Testis (tissue), 3 donors: Measurements from ENCODE around the gene DGKZ. TPM values are rescaled to one million over a fixed set of nuclear protein-coding genes. Genes with fewer than 3 reads are reported as not detected.

Experiments
- DNase-seq: peaks from one replicate; pipeline ENCODE4 v3.0.0-alpha.2; 2019
- H3K27ac ChIP-seq, 2 donors: fragments of 200-600 bp; sonication (generic); one replicate each; pipeline ENCODE4 v1.5.1; 2019
- H3K27me3 ChIP-seq: fragments of 200-600 bp; sonication (generic); one replicate; pipeline ENCODE4 v1.5.1; 2019
- H3K36me3 ChIP-seq: fragments of 200-600 bp; sonication (generic); one replicate; pipeline ENCODE4 v1.5.1; 2017; ENCODE audit warnings: low read depth; ENCODE audit errors: missing control alignments
- H3K4me1 ChIP-seq: fragments of 200-600 bp; sonication (generic); one replicate; pipeline ENCODE4 v1.5.1; 2019
- H3K4me3 ChIP-seq, 2 donors: fragments of 200-600 bp; sonication (generic); one replicate each; pipeline ENCODE4 v1.5.1; 2017 to 2019
- H3K9me3 ChIP-seq: fragments of 200-600 bp; sonication (generic); one replicate; pipeline ENCODE4 v1.5.1; 2017
- POLR2A ChIP-seq: fragments of 450-650 bp; IDR thresholded peaks from one replicate; pipeline ENCODE4 v1.6.1; 2017; ENCODE audit warnings: antibody characterized with exemption, mild to moderate bottlenecking, moderate library complexity
- WGBS, 2 donors: methylation state at CpG; one replicate each; pipeline ENCODE4 v1.1.5; 2018; 5-methylcytosine and 5-hydroxymethylcytosine counted together
- intact Hi-C: fragments of 100-400 bp; cut with DNase I; formaldehyde crosslinking; loops from one replicate; pipeline ENCODE4 v1.15.1; 2023; ENCODE audit warnings: low total_unique reads
- polyA plus RNA-seq: library from polyadenylated mRNA; stranded (reverse); fragments of 350-450 nt; fragmentation: Illumina TruSeq; extraction: RNeasy Lipid Tissue Mini Kit (QIAGEN cat#74804); gene quantifications from one replicate; pipeline ENCODE4 v1.2.3, GENCODE V29; 2014; ENCODE audit warnings: low read depth, low replicate concordance; ENCODE audit not compliant: insufficient read depth
- total RNA-seq, 2 donors: library from RNA; depleted of rRNA; stranded (reverse); fragments of >200 nt; gene quantifications; one replicate each; pipeline ENCODE4 v1.2.3, GENCODE V29; 2016
- TF ChIP-seq, protein P1 (sequence below), 3 experiments: fragments of 450-650 bp in 2 of 3; fragments of 200-600 bp in 1 of 3; sonication (generic) in 1 of 3; IDR thresholded peaks; one replicate each; pipeline ENCODE4 v1.5.1; 2016 to 2019; ENCODE audit warnings: antibody characterized with exemption in 3 of 3, mild to moderate bottlenecking in 2 of 3, moderate library complexity in 1 of 3

The DGKZ gene
- total and polyA plus RNA-seq, 3 donors from 2014 or later, result 33.8 to 104 (median 67.2) TPM

DNA sequence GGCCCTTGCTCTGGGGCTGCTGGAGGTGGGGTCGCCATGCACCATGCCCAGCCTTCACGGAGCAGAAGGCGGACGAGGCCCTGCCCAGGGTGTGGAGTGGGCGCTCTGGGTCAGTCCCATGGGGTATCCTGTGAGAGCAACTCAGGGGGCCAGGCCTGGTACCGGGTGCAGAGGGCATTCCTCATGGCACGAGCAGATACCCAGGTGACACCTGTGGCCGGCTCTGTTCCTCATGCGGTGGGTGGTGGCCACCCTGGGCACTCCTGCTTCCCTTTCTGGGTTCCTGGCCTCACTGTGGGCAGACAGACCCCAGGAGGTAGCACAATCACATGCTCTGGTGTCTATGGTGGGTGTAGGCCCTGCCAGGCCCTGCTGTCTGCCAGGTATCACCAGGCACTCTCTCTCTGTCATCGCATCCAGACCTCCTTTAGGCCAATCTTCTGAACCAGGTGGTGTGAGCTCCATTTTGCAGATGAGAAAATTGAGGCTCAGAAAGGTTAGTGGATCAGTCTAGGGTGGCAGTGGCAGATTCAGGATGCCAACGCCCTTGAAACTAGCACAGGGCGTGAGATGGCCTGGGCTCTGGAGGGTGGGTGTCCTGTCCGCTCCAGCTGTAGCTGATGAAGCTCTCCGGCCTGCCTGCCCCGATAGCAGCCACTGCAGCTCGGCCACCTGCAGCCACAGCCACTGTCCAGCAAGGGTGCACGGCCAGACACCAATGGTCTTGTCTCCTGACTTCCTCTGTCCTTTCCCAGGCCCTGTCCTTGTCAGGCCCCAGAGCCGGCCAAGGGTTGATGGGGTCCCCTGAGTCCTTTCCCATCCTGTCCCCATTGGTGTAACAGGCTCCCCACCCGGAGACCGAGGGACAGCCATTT is 15.1 kb downstream of the DGKZ start:
- intact Hi-C loops, result no loop called here
- H3K4me1 ChIP-seq, result peaks cover 19% of the 10 kb centered on the region

DNA sequence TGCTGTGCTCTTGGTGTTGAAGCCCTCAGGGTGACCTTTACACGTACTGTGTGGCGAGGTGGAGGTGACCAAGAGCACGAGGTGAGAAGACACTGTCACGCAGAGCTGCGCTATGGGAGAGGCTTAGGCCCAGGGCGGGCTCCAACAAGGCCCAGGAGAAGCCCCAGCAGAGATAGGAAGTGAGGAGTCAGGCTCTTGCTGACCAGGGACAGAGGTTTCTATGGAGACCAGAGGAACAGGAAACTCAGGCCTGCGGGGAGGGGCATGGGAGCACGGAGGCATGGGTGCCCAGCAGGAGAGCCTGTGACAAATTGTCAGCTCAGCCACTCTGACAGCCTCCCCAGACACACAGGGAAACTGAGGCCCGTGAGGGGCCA is 15.8 kb downstream of the DGKZ start:
- Histone ChIP-seq H3K27me3 (no peaks in the 10 kb centered on the region), H3K9me3 (no peaks in the 10 kb centered on the region), H3K27ac (no peak overlapping the region), H3K4me1 (peaks cover 24% of the 10 kb centered on the region), H3K4me3 (no peak overlapping the region), H3K36me3 (no peaks in the 10 kb centered on the region)
- intact Hi-C loops, result no loop called here
- 69 to 88% methylated on average over 6 to 9 of the region's 9 CpGs for WGBS, 2 donors
- TF ChIP-seq, protein P1, sequence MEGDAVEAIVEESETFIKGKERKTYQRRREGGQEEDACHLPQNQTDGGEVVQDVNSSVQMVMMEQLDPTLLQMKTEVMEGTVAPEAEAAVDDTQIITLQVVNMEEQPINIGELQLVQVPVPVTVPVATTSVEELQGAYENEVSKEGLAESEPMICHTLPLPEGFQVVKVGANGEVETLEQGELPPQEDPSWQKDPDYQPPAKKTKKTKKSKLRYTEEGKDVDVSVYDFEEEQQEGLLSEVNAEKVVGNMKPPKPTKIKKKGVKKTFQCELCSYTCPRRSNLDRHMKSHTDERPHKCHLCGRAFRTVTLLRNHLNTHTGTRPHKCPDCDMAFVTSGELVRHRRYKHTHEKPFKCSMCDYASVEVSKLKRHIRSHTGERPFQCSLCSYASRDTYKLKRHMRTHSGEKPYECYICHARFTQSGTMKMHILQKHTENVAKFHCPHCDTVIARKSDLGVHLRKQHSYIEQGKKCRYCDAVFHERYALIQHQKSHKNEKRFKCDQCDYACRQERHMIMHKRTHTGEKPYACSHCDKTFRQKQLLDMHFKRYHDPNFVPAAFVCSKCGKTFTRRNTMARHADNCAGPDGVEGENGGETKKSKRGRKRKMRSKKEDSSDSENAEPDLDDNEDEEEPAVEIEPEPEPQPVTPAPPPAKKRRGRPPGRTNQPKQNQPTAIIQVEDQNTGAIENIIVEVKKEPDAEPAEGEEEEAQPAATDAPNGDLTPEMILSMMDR (IDR thresholded peaks at IDR 0.05), result no peak
- TF ChIP-seq POLR2A, result no peak
- no peak for DNase-seq

More for the DNA sequence above, 15.1 kb downstream of the DGKZ start:
- no peak for TF ChIP-seq POLR2A
- TF ChIP-seq, protein P1 (IDR thresholded peaks at IDR 0.05), result no peak
- H3K36me3 ChIP-seq, result no peaks in the 10 kb centered on the region
- H3K27ac ChIP-seq, result peak overlapping the region in 1 of 2 donors; percentile 33
- WGBS, 2 donors, result 82 to 93% methylated on average over 11 to 19 of the region's 20 CpGs
- no peak overlapping the region for H3K4me3 ChIP-seq
- H3K9me3 ChIP-seq, result no peaks in the 10 kb centered on the region
- no peak for DNase-seq
- no peaks in the 10 kb centered on the region for H3K27me3 ChIP-seq

DNA sequence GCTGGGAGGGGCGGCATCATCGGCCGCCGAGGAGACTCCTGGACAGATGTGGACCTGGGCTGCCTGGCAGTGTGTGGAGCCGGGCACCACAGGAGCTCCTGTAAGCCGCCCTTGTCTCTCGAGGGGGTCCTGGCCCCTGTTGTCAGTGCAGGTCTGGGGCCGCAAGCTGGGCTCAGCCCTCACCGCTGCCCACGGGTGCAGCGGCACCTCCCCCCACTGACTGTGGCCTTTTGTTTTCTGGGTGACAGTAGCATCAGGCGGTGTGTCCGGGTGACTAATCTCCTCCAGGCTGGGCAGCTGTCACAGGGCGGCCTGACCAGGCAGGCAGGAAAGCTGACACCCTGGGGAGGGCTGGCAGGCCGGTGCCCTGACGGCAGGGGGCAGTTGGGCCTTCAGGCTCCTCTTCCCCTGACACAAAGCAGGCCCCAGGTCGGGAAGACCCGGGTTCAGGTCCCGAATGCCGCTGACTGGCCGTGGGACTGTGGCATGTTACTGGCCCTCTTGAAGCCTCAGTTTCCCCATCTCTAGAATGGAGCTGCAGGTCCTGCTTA is 16.3 kb downstream of the DGKZ start:
- intact Hi-C loops, result no loop called here

DNA sequence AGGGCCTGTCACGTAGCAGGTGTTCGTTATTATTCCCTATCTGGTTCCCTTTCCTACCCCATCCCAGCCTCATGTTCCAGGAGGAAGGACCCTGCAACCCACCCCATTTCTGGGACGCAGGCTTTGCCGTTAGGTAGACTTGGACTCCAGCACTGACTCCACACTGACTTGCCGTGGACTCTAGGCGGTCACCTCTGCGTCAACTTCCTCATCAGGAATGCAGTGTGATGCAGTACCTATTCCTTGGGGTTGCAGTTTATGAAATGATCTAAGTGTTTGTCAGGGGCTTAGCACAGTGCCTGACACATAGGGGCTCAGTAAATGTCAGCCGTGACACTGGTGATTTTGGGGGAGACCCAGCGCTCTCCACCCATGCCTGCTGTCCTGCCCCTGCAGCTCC is 16.8 kb downstream of the DGKZ start:
- H3K4me1 ChIP-seq, result peaks cover 25% of the 10 kb centered on the region
- 91 to 92% methylated on average over 7 to 9 of the region's 9 CpGs for WGBS, 2 donors
- H3K9me3 ChIP-seq, result no peaks in the 10 kb centered on the region
- no peak overlapping the region for H3K27ac ChIP-seq
- DNase-seq, result no peak
- H3K27me3 ChIP-seq, result no peaks in the 10 kb centered on the region
- H3K36me3 ChIP-seq, result no peaks in the 10 kb centered on the region
- intact Hi-C loops, result no loop called here
- H3K4me3 ChIP-seq, result no peak overlapping the region
- TF ChIP-seq, protein P1 (IDR thresholded peaks at IDR 0.05), result no peak

More for the DNA sequence above, 16.3 kb downstream of the DGKZ start:
- no peak for DNase-seq
- Histone ChIP-seq H3K9me3 (no peaks in the 10 kb centered on the region), H3K27me3 (no peaks in the 10 kb centered on the region), H3K27ac (no peak overlapping the region), H3K36me3 (no peaks in the 10 kb centered on the region), H3K4me1 (peaks cover 25% of the 10 kb centered on the region), H3K4me3 (no peak overlapping the region)
- 71% methylated on average over 21 of the region's 21 CpGs; no CpG with 5 or more reads in 1 of the 2 donors for WGBS, 2 donors
- TF ChIP-seq POLR2A, result no peak
- TF ChIP-seq, protein P1 (IDR thresholded peaks at IDR 0.05), result no peak
